Brain microvascular endothelial cell (primary cell): ENCODE results near the gene FAM20C.

Experiments
- DNase-seq: peaks from one replicate; pipeline ENCODE4 v3.0.0-alpha.2; 2020
- H3K27ac ChIP-seq: fragments of 250-450 bp; sonication (Bioruptor Pico); 2 replicates; pipeline ENCODE4 v1.5.1; 2020; ENCODE audit warnings: mild to moderate bottlenecking, moderate library complexity
- H3K27me3 ChIP-seq: fragments of 250-450 bp; sonication (Bioruptor Pico); replicated peaks from 2 replicates; pipeline ENCODE4 v1.5.1; 2020; ENCODE audit warnings: mild to moderate bottlenecking
- H3K36me3 ChIP-seq: fragments of 250-450 bp; sonication (Bioruptor Pico); replicated peaks from 2 replicates; pipeline ENCODE4 v1.5.1; 2020; ENCODE audit warnings: mild to moderate bottlenecking
- H3K4me3 ChIP-seq: 2 replicates; pipeline ENCODE4 v1.5.1; 2011; ENCODE audit warnings: low read depth, mild to moderate bottlenecking, control low read depth, low read length, moderate library complexity
- in situ Hi-C: cut with HindIII; loops from 2 replicates; pipeline ENCODE4 v1.10.0; 2017; ENCODE audit warnings: low sequenced_read_pairs, low pct_ligation_motif_present
- TF ChIP-seq, protein P1 (sequence below): IDR thresholded peaks from 2 replicates; pipeline ENCODE4 v1.5.1; 2011; ENCODE audit warnings: low read depth, mild to moderate bottlenecking, moderate library complexity, low read length, control low read depth, inconsistent platforms; ENCODE audit errors: missing control alignments

FAM20C gene

DNA sequence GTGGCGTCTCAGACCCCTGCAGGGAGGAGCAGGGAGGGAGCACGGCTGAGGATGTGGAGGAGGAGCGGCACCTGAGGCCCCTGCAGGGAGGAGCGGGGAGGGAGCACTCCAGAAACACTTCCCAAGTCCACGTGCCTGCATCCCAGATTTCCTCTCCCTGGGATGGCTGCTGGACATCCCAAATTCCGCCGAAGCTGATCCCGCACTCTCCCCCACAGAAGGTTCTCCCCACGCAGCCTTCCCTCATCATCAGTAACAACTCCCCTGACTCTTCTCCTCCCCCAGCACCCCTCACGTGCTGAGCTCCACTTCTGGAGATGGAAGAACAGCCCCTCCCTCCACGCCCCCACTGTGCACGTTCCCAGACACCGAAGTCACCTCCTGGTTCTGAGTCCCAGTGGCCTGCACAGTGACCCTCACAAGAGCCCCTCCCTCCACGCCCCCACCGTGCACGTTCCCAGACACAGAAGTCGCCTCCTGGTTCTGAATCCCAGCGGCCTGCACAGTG lies 79.8 kb downstream of the FAM20C start:
- no peak for DNase-seq
- Histone ChIP-seq H3K27ac (no peak overlapping the region), H3K36me3 (no peaks in the 10 kb centered on the region), H3K4me3 (no peak overlapping the region), H3K27me3 (no peaks in the 10 kb centered on the region)
- TF ChIP-seq, protein P1, sequence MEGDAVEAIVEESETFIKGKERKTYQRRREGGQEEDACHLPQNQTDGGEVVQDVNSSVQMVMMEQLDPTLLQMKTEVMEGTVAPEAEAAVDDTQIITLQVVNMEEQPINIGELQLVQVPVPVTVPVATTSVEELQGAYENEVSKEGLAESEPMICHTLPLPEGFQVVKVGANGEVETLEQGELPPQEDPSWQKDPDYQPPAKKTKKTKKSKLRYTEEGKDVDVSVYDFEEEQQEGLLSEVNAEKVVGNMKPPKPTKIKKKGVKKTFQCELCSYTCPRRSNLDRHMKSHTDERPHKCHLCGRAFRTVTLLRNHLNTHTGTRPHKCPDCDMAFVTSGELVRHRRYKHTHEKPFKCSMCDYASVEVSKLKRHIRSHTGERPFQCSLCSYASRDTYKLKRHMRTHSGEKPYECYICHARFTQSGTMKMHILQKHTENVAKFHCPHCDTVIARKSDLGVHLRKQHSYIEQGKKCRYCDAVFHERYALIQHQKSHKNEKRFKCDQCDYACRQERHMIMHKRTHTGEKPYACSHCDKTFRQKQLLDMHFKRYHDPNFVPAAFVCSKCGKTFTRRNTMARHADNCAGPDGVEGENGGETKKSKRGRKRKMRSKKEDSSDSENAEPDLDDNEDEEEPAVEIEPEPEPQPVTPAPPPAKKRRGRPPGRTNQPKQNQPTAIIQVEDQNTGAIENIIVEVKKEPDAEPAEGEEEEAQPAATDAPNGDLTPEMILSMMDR: no peak
- in situ Hi-C loops: no loop called here

DNA sequence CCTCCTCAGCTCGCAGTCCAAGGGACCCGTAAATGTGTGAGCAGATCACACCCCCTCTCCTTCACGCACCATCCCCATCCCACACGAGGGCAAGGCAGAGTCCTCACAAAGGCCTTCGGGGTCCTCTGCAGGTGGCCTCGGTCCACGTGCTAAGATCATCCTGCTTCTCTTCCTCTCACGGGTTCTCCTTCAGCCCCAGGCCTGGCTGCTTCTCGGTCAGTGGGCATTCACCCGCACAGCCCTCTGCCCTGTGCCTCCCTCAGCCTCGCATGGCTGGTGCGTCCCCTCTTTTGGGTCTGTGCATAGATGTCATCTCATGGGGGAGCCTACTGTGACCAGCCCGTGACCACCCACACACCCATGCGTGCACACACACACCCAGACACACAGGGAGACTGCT lies 80.3 kb downstream of the FAM20C start:
- no peak for DNase-seq
- H3K27ac ChIP-seq: no peak overlapping the region
- no peaks in the 10 kb centered on the region for H3K27me3 ChIP-seq
- in situ Hi-C loops: no loop called here
- no peak overlapping the region for H3K4me3 ChIP-seq
- TF ChIP-seq, protein P1: no peak
- H3K36me3 ChIP-seq: no peaks in the 10 kb centered on the region

DNA sequence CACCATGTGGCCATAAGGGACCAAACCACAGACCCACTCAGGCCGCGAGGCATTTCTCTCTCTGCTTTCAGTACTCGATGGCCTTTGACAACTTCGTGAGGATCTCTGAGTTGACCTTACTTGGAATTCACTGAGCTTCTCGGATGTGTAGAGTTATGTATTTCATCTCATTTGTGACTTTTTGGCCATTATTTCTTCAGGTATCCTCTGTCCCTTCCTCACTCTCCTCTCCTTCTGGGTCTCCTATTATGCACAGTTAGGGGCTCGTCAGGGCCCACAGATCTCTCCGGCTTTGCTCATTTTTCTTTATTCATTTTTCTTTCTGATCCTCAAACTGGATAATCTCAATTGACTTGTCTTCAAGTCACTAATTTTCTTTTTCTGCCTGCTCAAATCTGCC lies 81.0 kb downstream of the FAM20C start:
- no peak overlapping the region for H3K27ac ChIP-seq
- in situ Hi-C loops: no loop called here
- H3K4me3 ChIP-seq: no peak overlapping the region
- no peaks in the 10 kb centered on the region for H3K27me3 ChIP-seq
- no peaks in the 10 kb centered on the region for H3K36me3 ChIP-seq
- no peak for DNase-seq
- TF ChIP-seq, protein P1: no peak

DNA sequence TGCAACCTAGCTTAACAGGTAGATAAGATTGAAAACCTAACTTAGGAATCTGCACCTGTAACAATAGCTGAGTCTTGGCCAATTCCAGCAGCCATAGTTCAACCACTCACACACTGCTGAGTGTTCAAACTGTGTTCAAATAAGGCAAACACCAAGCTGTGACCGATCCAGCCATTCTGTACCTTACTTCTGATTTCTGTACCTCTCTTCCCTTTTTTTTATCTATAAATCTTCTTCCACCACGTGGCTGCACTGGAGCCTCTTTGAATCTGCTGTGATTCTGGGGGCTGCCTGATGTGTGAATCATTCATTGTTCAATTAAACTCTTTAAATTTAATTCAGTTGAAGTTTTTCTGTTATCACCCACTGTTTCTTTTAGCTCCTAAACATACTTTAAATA lies 81.9 kb downstream of the FAM20C start:
- H3K36me3 ChIP-seq: no peaks in the 10 kb centered on the region
- H3K27me3 ChIP-seq: no peaks in the 10 kb centered on the region
- H3K27ac ChIP-seq: no peak overlapping the region
- TF ChIP-seq, protein P1: no peak
- no peak for DNase-seq
- in situ Hi-C loops: no loop called here
- H3K4me3 ChIP-seq: no peak overlapping the region

DNA sequence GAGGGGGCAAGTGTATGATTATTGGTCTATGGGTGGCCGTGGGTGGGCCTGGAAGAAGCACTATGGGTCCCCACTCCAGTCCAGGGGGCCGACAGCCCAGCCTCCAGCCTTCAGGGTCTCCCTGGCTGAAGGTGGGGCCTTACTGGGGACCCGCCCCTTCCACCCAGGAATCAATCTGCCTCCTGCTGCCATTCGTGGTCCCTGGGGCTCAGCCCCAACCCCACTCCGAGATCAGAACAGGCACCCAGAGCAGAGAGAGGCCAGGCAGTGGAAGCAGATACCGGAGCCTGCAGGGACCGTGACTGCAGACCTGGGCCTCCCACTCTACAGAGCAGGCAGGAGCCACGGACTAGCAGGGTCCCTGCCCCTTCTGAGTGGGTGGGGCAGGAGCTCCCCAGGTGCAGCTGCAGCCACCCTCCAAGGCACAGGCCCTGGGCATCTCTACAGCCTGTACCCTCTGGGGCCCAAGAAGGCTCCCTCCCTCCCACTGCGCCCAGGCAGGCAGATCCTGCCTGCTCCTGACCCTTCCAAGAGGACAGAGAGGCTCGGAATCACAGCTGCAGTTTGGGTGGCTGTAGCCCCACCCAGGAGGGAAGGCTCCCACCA lies 84.0 kb downstream of the FAM20C start:
- TF ChIP-seq, protein P1: no peak
- DNase-seq: no peak
- Histone ChIP-seq H3K36me3 (no peaks in the 10 kb centered on the region), H3K27me3 (no peaks in the 10 kb centered on the region), H3K27ac (no peak overlapping the region), H3K4me3 (no peak overlapping the region)
- in situ Hi-C loops: no loop called here

DNA sequence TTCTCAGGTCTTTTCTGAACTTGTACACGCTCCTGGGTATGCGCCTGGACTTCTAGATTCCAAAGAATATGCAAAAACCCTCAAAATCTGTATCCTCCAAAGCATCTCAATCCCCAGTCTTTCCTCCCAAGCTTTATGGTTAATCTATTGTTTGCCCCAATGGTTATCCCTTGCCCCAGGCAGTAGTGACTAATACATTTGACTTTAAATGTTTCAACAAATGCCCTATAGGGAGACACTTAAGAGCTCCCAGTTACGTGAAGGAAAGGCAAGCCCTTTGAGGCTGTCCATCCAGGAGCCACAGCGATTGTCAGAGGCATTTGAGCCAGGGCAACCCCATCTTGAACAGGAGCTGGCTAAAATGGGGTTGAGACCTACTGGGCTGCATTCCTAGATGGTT lies 84.9 kb downstream of the FAM20C start:
- TF ChIP-seq, protein P1: no peak
- DNase-seq: no peak

More for the DNA sequence above, 84.9 kb downstream of the FAM20C start:
- H3K36me3 ChIP-seq: no peaks in the 10 kb centered on the region
- in situ Hi-C loops: no loop called here
- no peak overlapping the region for H3K27ac ChIP-seq
- H3K27me3 ChIP-seq: no peaks in the 10 kb centered on the region
- H3K4me3 ChIP-seq: no peak overlapping the region
